ENCODE results near the gene JCAD. TPM values are rescaled to one million over a fixed set of nuclear protein-coding genes. Genes with fewer than 3 reads are reported as not detected.

Gene JCAD
- total and polyA plus RNA-seq, 2 of the 8 experiments (the other 6 are each of a cell fraction or from before 2014, with no cell fraction given) = 0.56 to 5.2 TPM

DNA sequence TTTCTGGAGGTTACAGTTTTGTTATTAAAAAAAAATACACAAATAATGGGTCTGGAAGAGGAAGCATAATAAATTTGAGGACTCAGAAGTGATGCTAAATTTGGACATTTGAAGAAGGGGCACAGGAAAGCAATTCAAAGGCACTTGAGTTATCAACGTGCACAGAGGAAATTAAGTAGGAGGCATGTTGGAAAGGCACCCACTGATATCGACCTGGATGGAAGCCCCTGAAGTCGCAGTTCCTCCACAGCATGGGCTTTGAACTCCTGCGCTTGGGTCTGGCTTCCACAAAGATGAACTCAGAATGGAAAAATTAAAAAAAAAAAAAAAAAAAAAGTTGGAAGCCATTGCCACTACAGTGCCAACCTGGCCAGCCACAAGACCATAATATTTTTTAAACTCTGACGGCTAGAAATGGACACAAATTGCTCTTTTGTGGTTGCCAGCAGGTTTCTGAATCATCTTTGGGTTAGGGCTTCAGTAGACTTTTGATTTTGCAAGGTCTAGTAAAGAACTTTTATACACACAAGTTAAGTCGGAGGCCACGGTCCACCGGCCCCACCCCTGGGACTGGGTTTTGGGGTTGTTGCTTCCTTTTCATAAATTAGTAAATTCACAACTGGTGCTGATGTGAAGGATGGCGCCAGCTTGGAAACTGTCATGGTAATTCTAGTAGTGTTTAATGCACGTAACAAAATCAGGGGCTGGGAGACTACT, 21.6 kb downstream of the JCAD start:
- no peak overlapping the region for H4K5ac ChIP-seq (ENCODE audit: insufficient read length, low read depth, low read length)
- FAIRE-seq = no peak

More for the DNA sequence above, 21.6 kb downstream of the JCAD start:
- H2AFZ ChIP-seq (ENCODE audit: low read length) = no peak overlapping the region
- H2BK120ac ChIP-seq (replicated peaks; ENCODE audit: low read depth, low read length) = no peak overlapping the region
- H2BK12ac ChIP-seq (ENCODE audit: low read depth, low read length) = no peak overlapping the region
- no peak for DNase-seq (ENCODE audit: low read depth in 1 of 2, low spot score in 2 of 2)
- H2BK20ac ChIP-seq (ENCODE audit: low read length) = no peak overlapping the region
- H3K27me3 ChIP-seq (replicated peaks in 1 of 4; ENCODE audit: control insufficient read depth in 3 of 4, extremely low read depth in 1 of 4, insufficient read depth in 3 of 4, low read length in 3 of 4) = no peaks in the 10 kb centered on the region
- H3K9ac ChIP-seq (replicated peaks in 1 of 4; ENCODE audit: extremely low read depth in 1 of 4, low read depth in 3 of 4, low read length in 3 of 4) = no peak overlapping the region
- H2BK5ac ChIP-seq (ENCODE audit: low read depth, low read length) = no peak overlapping the region
- H3K79me1 ChIP-seq (ENCODE audit: low read depth, low read length) = no peaks in the 10 kb centered on the region
- no peak overlapping the region for H3K4me2 ChIP-seq (ENCODE audit: insufficient read depth in 1 of 2, low read depth in 2 of 2, low read length in 2 of 2)
- H3K4me1 ChIP-seq (replicated peaks in 1 of 4; ENCODE audit: control insufficient read depth in 3 of 4, insufficient read depth in 4 of 4, low read length in 3 of 4) = peaks cover 0 to 6% (median 5%) of the 10 kb centered on the region in 4 experiments; a peak in 5 of 7 replicates
- no peaks in the 10 kb centered on the region for H3K79me2 ChIP-seq (ENCODE audit: control insufficient read depth in 1 of 2, insufficient read depth in 2 of 2, low read length in 2 of 2)
- no peak overlapping the region for H2BK15ac ChIP-seq (ENCODE audit: low read length)
- H3K56ac ChIP-seq (replicated peaks; ENCODE audit: insufficient read length, low read depth, low read length) = no peak overlapping the region
- no peak overlapping the region for H4K8ac ChIP-seq (ENCODE audit: extremely low read depth, insufficient read depth, low read length)
- no peak overlapping the region for H3K4ac ChIP-seq (replicated peaks; ENCODE audit: insufficient read length, low read depth, low read length)
- H3K9me3 ChIP-seq (ENCODE audit: insufficient read depth in 2 of 2, low read depth in 1 of 2, low read length in 1 of 2) = no peaks in the 10 kb centered on the region
- no peak overlapping the region for H3K4me3 ChIP-seq (ENCODE audit: extremely low read depth in 1 of 4, insufficient read depth in 2 of 4, low read depth in 3 of 4, low read length in 4 of 4)
- H3K36me3 ChIP-seq (ENCODE audit: control insufficient read depth in 2 of 4, insufficient read depth in 4 of 4, low read length in 3 of 4) = no peaks in the 10 kb centered on the region
- H3K27ac ChIP-seq (ENCODE audit: low read depth, low read length) = no peak overlapping the region
- TF ChIP-seq CTBP2 (IDR thresholded peaks at IDR 0.05; ENCODE audit: borderline replicate concordance, insufficient read depth, insufficient read length, low read length) (no peak), TAF1 (IDR thresholded peaks at IDR 0.05; ENCODE audit: low read depth, low read length) (no peak), RXRA (IDR thresholded peaks at IDR 0.05; ENCODE audit: insufficient read depth, low read depth, low read length) (no peak)
- TF ChIP-seq, protein P1, sequence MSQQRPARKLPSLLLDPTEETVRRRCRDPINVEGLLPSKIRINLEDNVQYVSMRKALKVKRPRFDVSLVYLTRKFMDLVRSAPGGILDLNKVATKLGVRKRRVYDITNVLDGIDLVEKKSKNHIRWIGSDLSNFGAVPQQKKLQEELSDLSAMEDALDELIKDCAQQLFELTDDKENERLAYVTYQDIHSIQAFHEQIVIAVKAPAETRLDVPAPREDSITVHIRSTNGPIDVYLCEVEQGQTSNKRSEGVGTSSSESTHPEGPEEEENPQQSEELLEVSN (IDR thresholded peaks at IDR 0.05) = no peak
- no peak overlapping the region for H4K91ac ChIP-seq (replicated peaks; ENCODE audit: insufficient read length, low read length)
- no peak overlapping the region for H3K18ac ChIP-seq (ENCODE audit: extremely low read depth, low read length)
- ChIA-PET POLR2A (ENCODE audit: partially characterized antibody) (no interaction called here), CTCF (ENCODE audit: partially characterized antibody) (interaction anchor here (1.3 kb wide), 2 partner anchors 10 to 25 kb away, joined by 4 to 5 read pairs; no protein-coding TSS in a partner anchor)
- H3K23ac ChIP-seq (ENCODE audit: insufficient read length) = no peak overlapping the region
- no peaks in the 10 kb centered on the region for H3K23me2 ChIP-seq (ENCODE audit: low read depth, low read length)
- no peaks in the 10 kb centered on the region for H4K20me1 ChIP-seq (replicated peaks in 1 of 2; ENCODE audit: control insufficient read depth in 1 of 2, insufficient read depth in 2 of 2, low read length in 2 of 2)
- H3K14ac ChIP-seq (ENCODE audit: insufficient read length) = no peak overlapping the region
- 91% methylated on average over 10 of the region's 10 CpGs; no CpG with 5 or more reads in 1 of the 2 experiments for WGBS, 2 experiments (ENCODE audit: extremely low coverage in 1 of 2, insufficient coverage in 1 of 2, insufficient read length in 1 of 2, insufficient replicate concordance in 2 of 2, low coverage in 1 of 2, low lambda C conversion rate in 2 of 2, missing lambda C conversion rate in 1 of 2)
- no peak overlapping the region for H2AK5ac ChIP-seq (ENCODE audit: low read depth, low read length)
